Muscle of back (tissue), 11 donors: ENCODE measurements around the gene RBM17. TPM values are rescaled to one million over a fixed set of nuclear protein-coding genes. Genes with fewer than 3 reads are reported as not detected.
"Not testable (repeated sequence)": the region's sequence is repeated elsewhere in the genome, so short reads cannot be mapped to it uniquely, and the experiment has no call there.

Experiments
- DNase-seq, 3 donors: peaks; one replicate each; pipeline versions ENCODE4 v3.0.0 to v3.0.0-alpha.2; 2013
- polyA plus RNA-seq, 10 donors: library from polyadenylated mRNA; unstranded; fragments of 120-200 nt; gene quantifications; one replicate each; pipeline ENCODE4 v1.2.1, GENCODE V29; 2013; ENCODE audit not compliant: insufficient read length in 10 of 10

Gene RBM17
- polyA plus RNA-seq, 10 donors = 74.9 to 126 (median 95.6) TPM

DNA sequence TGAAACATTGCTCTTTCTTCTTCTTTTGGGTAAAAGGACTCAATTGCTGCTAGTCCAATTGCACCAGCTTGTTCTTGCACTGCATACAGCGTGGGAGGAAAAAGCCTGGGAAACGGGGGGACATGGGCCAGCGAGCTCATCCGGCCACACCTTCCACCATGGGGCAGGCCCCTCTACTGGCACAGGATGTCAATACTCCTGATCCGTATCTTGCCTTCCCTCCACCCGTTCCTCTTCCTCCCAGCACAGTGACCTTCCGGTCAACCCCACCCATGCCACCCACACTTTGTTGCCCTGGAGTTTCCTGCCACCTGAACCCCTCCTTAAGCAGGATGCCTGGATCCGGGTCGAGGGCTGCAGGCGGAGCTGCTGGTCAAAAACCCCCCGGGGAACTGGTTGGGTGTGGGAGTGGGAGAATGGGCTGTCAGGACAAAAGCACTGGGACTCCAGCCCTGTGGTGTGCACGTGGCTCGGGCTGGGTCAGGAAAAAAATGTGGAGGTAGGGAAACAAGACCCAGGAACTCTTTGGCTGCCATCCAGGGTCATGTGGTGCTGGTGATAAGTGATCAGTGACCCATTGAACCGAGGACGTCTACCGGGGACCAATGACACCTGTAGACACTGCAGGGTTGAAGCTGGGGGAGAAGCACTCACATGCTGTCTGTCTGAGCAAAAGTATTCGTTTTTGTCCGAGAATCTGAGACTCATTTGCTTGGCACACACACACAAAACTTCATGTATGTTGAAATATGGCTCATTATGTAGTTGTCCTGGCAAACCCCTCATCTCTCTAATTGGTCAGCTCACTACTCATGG, 34.8 kb upstream of the RBM17 start:
- no peak for DNase-seq

DNA sequence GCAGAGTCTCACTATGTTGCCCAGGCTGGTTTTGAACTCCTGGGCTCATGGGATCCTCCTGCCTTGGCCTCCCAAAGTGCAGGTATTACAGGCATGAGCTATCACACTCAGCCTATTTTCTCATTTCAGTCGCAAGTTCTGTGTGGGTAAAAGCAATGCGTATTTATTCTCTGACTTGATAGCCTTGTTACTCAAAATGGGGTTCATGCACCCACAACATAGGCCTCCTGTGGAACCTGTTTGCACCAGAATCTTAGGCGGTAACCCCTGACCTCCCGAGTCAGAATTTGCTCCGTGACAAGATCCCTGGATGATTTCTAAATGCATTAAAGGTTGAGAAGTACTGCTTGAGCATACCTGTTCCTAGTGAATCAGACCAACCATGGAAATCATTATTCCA, 34.0 kb upstream of the RBM17 start:
- DNase-seq = no peak

DNA sequence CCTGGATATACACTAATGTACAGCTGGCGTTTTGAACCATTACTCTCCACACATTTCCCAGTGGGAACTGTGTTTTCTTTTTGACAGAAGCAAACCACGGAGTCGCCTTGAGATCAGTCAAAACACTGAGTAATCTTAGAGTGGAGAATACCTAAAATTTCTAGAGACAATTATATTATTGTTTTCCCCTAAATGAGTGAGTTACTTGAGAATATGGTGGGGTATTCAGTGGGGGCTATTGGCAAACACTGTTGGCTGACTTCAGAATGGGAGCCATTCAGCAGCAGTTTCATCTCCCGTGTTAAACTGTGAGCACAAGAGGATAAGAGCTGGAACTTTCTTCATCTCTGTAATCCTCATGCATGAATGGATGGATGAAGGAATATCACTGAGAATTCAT, 32.9 kb upstream of the RBM17 start:
- DNase-seq = no peak

DNA sequence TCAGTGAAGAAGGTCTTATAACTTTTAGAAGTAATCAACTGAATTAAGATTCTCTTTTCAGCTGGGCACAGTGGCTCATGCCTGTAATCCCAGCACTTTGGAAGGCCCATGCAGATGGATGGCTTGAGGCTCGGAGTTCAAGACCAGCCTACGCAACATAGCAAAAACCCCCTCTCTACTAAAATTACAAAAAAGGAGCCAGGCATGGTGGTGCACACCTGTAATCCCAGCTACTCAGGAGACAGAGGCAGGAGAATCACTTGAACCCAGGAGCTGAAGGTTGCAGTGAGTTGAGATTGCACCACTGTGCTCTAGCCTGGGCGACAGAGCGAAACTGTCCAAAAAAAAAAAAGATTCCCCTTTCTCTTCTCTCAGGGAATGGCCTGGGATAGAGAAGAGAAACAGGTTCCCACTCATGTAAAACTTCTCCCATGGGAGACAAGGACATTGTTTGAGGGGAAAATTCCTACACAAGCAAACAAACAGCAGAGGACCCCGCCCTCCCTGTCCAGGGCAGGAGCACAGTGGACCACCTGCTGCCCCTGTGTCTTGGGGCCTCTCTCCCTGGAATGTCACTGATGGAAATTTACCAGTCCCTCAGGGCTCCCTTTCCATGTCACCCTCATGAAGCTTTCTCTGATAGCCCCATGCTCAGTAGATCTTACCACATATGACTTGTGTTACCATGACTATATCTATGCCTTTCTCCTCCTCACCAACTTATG, 32.3 kb upstream of the RBM17 start:
- no peak for DNase-seq

DNA sequence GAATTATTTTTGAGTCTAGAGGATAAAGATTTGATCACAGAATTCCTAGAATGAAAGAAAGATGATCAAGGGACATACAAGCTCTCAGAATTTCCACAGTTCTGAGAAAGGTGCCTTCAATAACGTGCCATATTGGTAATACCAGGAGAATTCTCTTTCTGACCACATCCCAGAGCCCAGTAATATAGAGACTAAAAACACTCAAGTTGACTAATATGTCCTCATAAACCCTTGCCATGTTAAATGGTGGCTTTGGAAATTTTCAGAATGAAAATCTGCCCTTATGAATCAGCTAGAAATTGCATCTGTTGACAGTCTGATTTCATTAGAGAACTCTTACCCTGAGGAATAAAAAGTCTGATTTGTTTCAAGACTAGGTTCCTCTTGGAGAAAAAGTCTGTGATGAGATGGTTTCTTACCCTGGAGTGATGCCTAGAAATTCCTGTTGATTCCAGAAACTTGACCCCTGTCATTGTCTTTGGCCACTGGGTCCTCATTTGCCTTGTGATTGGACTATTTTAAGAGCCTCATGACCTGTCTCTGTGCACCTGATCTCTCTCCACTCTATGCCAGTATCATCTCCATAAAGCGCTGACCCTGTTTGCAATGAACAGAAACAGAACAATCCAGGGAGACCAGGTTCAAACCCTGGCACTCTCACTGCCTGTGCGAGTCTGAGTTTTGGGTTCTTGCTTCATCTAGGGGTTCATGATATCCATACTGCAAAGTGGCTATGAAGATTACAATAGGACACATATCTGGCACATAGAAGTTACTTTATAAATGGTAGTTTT, 30.0 kb upstream of the RBM17 start:
- DNase-seq = no peak

DNA sequence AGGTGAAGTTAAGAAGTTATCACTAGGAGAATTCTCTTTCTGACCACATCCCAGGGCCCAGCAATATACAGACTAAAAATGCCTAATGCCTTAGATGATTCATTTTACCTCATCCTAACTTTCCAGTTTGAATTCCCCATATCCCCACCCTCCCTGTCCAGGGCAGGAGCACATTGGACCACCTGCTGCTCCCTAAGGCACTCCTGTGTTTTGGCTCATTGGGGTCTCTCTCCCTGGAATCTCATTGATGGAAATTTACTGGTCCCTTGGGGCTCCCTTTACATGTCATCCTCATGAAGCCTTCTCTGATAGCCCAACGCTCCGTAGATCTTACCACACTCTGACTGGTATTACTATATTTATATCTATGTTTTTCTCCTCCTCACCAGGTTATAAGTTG, 29.3 kb upstream of the RBM17 start:
- no peak for DNase-seq

DNA sequence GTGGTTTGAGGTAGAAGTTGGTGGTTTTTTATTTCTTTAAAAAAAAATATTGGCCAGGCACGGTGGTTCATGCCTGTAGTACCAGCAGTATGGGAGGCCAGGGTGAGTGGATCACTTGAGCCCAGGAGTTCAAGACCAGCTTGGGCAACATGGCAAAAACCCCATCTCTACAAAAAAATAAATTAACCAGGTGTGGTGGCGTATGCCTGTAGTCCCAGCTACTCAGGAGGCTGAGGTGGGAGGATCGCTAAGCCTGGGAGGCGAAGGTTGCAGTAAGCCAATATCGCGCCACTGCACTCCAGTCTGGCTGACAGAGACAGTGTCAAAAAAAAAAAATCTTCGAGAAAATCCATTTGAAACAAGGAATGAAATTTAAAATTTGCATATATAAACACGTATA, 27.8 kb upstream of the RBM17 start:
- no peak for DNase-seq

DNA sequence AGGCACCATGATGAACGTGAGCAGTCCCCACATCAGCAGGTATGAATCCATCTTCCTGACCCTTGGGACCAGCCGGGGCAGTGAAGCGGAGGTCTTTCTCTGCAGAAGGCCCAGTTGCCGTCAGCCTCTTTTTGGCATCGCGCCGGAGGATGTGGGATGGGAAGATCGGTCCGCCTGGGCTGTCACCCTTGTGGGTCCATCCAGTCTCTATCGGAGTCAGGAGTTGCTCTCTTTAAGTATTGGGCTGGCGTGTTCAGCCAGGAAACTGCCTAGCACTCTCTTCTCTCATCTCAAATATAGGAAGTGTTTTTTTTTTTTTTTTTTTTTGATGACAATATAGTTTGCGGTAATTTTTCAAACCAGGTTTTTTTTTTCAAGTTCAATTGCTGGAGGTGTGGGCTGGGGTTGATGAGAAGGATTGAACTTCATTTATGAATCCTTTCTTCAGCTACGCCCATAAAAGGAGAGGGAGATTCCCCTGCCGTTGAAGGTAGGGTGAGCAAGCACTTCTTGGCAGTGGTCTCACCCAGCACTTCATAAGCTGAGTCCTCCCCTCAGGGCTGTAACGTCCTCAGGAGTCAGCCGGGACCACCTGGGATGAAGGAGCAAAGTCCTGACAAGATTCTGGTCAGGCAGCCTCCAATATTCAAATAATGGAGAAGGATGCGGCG, 26.6 kb upstream of the RBM17 start, which contains the start of gene IL2RA:
Gene IL2RA (minus strand): TSS at position 267 of the 671 bp plus-strand sequence. CDS start 216 bp downstream, at position 51.
- no peak for DNase-seq

DNA sequence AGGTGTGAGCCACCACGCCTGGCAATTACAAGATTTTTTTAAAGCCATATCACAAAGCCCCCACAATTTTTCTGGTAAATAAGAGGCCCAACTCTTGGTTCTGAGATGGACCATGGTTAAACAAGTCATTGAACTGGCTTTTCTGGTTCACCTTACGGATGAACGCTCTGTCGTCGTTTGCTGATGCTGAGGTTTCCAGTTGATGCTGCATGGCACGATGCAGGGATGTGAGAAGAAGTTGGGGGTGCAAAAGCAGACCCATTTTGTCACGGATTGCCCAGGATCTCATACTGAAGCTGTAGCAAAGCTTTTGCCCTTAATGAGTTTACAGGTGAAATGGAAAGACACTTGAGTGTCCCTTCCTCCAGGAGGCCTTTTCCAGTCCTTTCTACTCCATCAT, 24.7 kb upstream of the RBM17 start:
- no peak for DNase-seq

DNA sequence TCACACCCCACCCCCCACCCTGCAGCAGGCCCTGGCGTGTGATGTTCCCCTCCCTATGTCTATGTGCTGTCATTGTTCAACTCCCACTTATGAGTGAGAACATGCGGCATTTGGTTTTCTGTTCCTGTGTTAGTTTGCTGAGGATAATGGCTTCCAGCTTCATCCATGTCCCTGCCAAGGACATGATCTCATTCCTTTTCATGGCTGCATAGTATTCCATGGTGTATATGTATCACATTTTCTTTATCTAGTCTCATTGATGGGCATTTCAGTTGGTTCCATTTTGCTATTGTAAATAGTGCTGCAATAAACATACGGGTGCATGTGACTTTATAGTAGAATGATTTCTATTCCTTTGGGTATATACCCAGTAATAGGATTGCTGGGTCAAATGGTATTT, 24.1 kb upstream of the RBM17 start:
- not testable (repeated sequence) for DNase-seq

DNA sequence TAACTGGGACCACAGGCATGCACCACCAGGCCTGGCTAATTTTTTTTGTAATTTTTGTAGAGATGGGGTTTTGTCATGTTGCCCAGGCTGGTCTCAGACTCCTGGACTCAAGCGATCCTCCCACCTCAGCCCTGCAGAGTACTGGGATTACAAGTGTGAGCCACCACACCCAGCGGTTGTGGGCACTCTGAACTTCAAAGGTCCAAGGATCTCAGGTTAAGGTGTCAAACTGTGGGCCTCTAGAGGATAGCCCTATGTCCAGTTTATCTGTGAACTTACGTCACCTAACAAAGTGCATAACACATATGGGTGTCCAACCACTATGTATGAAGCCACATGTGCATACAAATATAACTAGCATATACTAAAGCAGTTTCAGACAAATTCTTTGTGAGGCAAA, 23.4 kb upstream of the RBM17 start:
- no peak for DNase-seq

DNA sequence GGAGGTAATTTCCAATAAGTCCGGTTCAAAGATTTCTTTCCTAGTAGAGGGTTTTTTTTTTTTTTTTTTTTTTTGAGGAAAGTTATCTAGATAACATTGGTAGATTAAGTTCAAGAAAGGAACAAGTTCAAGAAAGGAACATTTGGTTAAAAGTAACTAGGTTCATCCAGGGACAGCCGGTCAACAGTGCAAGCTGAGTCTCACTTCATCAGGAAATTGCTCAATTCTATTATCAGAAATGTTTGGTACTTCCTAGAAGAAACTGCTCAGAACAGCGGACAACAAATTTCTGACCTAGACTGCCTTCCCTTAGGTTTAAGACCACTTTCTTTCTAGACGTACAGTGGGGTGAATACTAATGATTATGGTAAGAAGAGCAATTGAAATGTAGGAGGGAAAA, 23.0 kb upstream of the RBM17 start:
- no peak for DNase-seq

DNA sequence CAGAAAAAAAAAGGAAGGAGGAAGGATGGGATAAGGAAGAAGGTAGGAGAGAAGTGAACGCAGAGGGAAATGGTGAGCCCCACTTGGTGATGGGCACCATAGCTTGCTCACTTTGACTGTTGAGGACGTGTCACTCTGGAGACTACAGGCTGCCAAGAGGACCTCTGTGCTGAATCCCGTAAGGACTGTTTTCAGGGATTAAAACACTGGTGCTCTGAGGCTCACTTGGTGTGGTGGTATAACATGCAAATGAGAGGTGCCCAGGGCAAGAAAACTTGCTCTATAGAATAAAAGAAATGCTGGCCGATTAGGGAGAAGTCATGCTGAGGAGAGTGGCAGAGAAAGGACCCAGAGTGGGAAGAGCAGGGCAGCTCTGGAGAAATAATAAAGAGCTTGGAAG, 21.4 kb upstream of the RBM17 start:
- DNase-seq = no peak

DNA sequence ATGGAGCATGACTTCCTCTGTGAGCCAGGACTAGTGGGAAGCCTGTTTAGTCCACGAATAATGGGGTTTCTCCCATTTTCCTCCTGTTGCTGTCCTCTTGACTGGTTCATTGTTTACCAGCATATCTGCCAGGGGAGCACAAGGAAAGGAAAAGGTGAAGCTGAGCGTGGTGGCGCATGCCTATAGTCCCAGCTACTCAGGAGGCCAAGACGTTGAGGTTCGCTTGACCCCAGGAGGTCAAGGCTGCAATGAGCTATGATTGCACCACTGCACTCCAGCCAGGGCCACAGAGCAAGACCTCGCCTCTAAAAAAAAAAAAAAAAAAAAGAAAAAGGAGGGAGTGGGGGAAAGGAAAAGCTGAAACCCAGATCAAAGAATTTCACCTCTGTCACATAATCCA, 20.8 kb upstream of the RBM17 start:
- no peak for DNase-seq

DNA sequence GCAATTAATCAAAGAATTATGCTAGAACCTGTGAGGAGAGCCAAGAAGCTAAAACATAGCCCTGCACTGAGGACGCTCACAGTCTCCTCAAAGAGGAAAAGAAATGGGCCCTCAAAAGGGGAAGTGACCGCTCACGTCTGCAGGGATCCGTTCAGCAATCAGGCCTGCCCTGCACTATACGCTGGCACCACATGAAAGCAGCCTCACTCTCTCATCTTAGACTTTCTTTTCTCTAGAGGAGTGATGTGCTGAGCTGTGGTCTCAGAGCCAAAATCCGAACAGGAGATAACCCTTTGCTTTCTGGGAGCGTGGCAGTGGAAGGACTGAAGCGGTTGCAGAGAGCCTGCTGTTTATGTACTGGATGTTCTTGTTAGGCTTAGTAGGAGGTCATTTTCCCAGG, 20.4 kb upstream of the RBM17 start:
- no peak for DNase-seq

DNA sequence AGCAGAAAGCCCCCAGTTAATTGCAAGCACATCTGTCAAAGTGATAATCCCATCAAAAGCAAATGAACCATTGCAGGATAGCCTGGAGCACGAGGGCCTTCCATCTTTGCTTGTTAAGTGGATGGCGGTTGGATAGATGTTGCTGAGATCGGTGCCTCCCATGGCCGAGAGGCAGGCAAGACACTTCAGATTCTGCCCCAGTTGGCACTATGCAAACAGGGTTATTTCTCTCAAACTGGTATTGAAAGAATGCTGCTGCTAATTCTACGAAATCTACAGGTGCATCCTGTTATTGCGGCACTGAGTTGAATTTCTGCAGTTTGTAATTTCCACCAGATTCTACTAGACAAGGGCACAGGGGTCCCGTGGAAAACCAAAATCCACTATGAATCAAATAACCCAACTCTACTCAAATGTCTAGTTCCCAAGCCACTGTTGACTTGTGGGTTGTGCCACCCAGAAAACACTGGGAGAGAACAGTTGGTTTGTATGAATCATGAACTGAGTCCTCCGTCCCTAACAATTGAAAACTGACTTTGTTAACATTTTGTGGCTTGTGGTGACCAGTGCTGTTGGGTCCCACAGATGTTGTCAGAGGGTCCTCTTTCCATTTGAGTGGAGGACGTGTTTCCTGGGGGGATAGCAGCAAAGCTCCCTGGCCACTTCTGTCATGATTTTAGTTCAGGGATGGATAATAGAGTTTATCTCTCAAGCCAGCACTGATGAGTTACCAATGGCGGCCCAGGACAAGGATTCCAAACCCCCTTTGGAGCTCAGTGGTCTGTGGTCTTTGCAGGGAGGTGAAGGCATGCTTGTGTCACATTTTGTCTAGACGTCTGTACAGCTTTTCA, 19.5 kb upstream of the RBM17 start:
- DNase-seq = no peak

DNA sequence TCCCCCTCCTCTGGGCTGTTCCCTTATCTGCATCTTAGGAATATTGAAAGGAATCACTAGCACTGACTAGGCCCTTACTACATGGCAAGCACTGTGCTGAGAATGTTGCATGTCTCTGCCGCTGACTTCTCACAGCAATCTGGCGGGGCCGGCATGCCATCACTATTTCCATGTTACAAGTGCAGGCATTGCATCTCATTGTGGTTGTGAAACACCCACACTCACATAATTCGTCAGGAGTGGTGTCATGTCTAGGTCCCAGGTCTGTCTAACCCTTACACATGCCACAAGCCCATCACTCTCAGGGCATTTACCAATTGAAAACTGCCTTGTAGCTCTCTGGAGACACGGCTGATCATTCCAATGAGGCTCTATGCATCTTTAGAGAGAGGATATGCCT, 18.2 kb upstream of the RBM17 start:
- DNase-seq = no peak

DNA sequence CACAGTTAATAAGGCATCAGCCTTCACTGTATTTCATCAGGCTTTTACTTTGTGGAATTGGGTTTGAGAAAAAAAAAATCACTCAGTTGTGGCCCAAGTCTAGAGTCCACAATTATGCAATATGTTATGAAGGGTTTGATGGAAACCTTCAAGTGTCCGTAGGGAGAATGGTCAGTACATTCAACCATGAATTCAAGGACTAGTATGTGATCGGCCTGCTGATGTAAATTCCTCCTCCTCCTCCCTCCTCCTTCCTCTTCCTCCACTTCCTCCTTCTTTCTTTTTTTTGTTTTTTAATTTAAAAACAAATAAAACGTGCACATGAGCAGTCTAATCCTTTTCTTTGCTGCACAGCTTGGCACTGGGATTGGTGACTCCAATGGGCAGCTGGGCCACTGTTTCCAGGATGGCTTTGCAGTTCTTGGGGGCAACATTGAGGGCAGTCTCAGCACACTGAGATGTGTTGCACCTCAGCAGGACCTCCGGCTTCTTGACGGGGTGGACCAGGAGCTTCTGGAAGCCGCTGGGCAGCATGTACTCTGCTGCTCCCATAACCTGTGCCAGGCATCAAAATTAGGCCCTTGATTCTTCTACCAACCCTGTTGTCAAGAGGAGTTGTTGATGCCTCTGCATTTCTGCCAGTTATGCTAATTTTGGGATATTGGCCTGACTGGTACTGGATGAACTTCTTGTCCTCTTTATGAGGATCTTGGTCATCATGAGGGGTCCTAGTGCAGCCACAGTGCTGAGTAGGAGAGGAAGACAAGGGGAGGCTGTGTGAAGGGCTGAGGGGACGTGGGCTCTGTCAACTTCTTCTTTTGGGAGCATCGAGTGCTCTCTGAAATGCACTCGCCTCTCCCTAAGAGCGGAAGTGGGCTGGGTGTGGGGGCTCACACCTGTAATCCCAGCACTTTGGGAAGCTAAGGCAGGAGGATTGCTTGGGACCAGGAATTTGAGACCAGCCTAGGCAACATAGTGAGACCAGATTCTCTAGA, 17.4 kb upstream of the RBM17 start:
- DNase-seq = no peak

DNA sequence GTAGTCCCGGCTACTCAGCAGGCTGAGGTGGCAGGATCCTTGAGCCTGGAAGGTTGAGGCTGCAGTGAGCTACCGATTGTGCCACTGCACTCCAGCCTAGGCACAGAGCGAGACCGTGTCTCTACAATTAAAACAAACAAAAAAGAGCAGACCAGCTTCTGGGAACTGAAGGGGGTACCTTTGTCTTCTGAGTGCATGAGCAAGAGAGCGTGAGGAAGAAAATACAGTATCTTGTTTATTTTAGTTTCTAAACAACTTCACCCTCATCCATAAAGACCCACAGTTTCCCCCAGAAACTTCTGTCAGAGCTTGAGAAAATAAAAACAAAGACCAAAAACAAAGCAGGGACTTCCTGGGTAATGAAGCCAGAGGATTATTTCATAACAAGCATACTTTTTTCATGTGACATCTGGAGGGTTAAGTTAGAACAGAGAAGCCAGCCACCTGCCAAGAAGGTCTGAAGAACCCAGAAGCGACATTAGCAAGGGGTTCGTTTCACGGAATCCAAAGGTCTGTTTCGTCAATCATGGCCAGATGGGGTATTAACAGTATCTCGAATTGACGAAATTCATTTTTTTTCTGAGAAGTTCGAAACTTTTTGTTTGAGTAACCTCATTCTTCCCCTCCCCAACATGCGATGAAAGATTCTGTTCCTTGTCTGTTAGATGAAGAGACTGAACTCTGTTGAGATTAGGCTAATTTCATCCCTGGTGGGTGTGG, 16.5 kb upstream of the RBM17 start:
- no peak for DNase-seq
